ENCODE results near the gene ZNF3. TPM values are rescaled to one million over a fixed set of nuclear protein-coding genes. Genes with fewer than 3 reads are reported as not detected.

Gene ZNF3
- total RNA-seq, 2 donors from 2014 or later, result 32.8 to 39.9 TPM

DNA sequence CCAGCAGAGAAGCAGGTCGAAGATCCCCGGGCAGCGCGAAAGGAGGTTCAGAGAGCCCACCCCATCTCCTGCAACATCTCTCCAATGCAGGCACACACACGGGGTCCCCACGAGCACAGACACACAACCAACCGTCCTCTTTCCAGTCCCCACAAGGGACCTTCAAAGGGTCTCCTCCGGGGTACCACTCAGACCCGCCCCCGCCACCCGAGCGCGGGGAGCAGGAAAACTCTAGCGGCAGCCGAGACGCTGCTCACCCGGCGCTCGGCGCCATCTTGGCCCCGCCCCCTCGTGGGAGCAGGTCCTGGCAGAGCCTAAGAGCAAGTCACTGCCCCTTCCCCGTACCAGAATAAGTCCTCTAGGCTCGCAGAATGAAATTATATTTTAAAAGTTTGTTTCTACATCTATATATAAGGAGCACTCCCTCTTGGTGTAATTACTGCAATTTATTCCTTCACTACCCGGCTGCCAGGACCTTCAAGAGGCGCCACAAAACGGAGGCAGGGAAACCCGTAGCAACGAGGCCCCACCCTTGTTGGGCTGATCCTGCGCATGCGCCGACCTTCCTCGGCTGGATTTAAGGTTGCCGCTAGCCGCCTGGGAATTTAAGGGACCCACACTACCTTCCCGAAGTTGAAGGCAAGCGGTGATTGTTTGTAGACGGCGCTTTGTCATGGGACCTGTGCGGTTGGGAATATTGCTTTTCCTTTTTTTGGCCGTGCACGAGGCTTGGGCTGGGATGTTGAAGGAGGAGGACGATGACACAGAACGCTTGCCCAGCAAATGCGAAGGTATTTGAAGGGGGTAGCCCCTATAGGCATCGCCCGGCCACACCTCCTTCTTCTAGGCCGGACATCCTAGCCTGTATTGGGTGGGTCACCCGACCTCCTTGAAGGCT, 37.8 kb upstream of the ZNF3 start, which contains the start of the genes CNPY4 and TAF6:
TSS of gene CNPY4 (plus strand) at position 563 of the 898 bp plus-strand sequence. CDS start at position 674, 111 bp downstream.
TSS of gene TAF6 (minus strand) at position 287 of the 898 bp plus-strand sequence. CDS start 5,149 bp downstream, outside the sequence.
- Mint-ChIP-seq H3K4me1 (peaks cover 8% of the 10 kb centered on the region), H3K27me3 (ENCODE audit: insufficient read depth) (no peaks in the 10 kb centered on the region), H3K4me3 (peak within 1 kb of the TSS; percentile 99), H3K9me3 (no peaks in the 10 kb centered on the region), H3K27ac (peak within 1 kb of the TSS; percentile 99), H3K36me3 (ENCODE audit: low read depth) (peaks cover 17% of the 10 kb centered on the region)
- TF ChIP-seq, protein P1, sequence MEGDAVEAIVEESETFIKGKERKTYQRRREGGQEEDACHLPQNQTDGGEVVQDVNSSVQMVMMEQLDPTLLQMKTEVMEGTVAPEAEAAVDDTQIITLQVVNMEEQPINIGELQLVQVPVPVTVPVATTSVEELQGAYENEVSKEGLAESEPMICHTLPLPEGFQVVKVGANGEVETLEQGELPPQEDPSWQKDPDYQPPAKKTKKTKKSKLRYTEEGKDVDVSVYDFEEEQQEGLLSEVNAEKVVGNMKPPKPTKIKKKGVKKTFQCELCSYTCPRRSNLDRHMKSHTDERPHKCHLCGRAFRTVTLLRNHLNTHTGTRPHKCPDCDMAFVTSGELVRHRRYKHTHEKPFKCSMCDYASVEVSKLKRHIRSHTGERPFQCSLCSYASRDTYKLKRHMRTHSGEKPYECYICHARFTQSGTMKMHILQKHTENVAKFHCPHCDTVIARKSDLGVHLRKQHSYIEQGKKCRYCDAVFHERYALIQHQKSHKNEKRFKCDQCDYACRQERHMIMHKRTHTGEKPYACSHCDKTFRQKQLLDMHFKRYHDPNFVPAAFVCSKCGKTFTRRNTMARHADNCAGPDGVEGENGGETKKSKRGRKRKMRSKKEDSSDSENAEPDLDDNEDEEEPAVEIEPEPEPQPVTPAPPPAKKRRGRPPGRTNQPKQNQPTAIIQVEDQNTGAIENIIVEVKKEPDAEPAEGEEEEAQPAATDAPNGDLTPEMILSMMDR (conservative IDR thresholded peaks at IDR 0.05), result no peak
- peak within 1 kb of the TSS; percentile 99 for H3K27ac ChIP-seq (ENCODE audit: low read depth, low read length)
- peaks cover 13% of the 10 kb centered on the region for H3K36me3 ChIP-seq (ENCODE audit: control insufficient read depth, insufficient read depth, low read length)
- peak within 1 kb of the TSS; percentile 95 for H3K4me3 ChIP-seq (ENCODE audit: low read length)
- peak within 1 kb of the TSS; percentile 88 for H3K9ac ChIP-seq (ENCODE audit: extremely low read depth, low read length, poor library complexity, severe bottlenecking)
- peak; percentile 98 for DNase-seq
- 0 to 1% methylated on average over 25 to 47 of the region's 49 CpGs for whole genome bisulfite sequencing, 2 experiments (ENCODE audit: insufficient coverage in 1 of 2, insufficient read length in 1 of 2)
- no peaks in the 10 kb centered on the region for H3K27me3 ChIP-seq (ENCODE audit: control insufficient read depth, insufficient read depth, low read length, poor library complexity, severe bottlenecking)
- H3K9me3 ChIP-seq (ENCODE audit: control insufficient read depth, low read length), result no peaks in the 10 kb centered on the region
- no peaks in the 10 kb centered on the region for H3K4me1 ChIP-seq (ENCODE audit: control insufficient read depth, insufficient read depth, low read length)

DNA sequence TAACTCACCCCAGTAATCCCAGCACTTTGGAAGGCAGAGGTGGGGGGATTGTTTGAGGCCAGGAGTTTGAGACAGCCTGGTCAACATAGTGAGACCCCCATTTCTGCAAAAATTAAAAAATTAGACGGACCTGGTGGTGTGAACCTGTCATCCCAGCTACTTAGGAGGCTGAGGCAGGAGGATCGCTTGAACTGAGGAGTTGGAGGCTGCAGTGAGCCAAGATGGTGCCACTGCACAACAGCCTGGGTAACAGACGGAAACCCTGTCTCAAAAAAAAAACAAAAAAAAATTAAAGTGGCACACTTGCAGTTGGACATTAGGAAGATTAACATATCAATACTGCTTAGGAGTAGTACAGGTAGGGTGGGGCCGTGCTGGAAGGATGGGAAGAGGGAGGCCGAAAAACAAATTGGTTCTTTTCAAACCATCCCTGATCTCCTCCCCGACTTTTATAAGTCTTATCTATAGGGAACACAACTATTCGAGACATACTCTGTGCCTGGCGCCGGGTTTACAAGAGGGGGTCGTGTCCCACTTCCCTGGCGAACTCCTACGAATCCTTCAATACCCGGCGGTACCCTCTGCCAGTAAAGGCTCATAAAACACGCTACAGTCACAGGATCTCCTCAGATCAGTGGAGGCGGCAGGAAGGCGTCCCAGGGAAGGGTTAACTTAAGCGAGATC, 37.0 kb upstream of the ZNF3 start:
- DNase-seq, result no peak
- Histone ChIP-seq H3K4me3 (ENCODE audit: low read length) (peak overlapping the region; percentile 95), H3K9ac (ENCODE audit: extremely low read depth, low read length, poor library complexity, severe bottlenecking) (peak overlapping the region; percentile 88), H3K4me1 (ENCODE audit: control insufficient read depth, insufficient read depth, low read length) (no peaks in the 10 kb centered on the region), H3K36me3 (ENCODE audit: control insufficient read depth, insufficient read depth, low read length) (peaks cover 19% of the 10 kb centered on the region), H3K27me3 (ENCODE audit: control insufficient read depth, insufficient read depth, low read length, poor library complexity, severe bottlenecking) (no peaks in the 10 kb centered on the region), H3K9me3 (ENCODE audit: control insufficient read depth, low read length) (no peaks in the 10 kb centered on the region), H3K27ac (ENCODE audit: low read depth, low read length) (peak overlapping the region; percentile 99)
- Mint-ChIP-seq H3K27ac (peak overlapping the region; percentile 99), H3K36me3 (ENCODE audit: low read depth) (peaks cover 23% of the 10 kb centered on the region), H3K4me3 (peak overlapping the region; percentile 99), H3K9me3 (no peaks in the 10 kb centered on the region), H3K27me3 (ENCODE audit: insufficient read depth) (no peaks in the 10 kb centered on the region), H3K4me1 (peaks cover 8% of the 10 kb centered on the region)
- WGBS, 2 experiments (ENCODE audit: insufficient coverage in 1 of 2, insufficient read length in 1 of 2), result 21 to 22% methylated on average over 9 to 18 of the region's 18 CpGs
- TF ChIP-seq, protein P1 (conservative IDR thresholded peaks at IDR 0.05), result no peak

DNA sequence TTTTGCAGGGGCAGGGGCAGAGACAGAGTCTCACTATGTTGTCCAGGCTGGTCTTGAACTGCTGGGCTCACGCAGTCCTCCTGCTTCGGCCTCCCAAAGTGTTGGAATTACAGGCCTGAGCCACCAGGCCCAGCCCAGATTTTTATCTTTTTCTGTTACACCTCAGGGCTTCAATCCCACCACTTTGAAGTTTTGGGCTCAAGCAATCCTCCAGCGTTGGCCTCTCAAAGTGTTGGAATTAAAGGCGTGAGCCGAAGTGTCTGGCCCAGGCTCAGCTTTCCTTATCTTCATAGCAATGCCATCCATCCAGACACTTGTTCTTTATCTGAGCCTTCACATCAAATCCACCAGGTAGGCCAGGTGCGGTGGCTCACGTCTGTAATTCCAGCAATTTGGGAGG, 33.5 kb upstream of the ZNF3 start:
- Mint-ChIP-seq H3K4me3 (no peak overlapping the region), H3K4me1 (peaks cover 6% of the 10 kb centered on the region), H3K9me3 (no peaks in the 10 kb centered on the region), H3K27me3 (ENCODE audit: insufficient read depth) (no peaks in the 10 kb centered on the region), H3K36me3 (ENCODE audit: low read depth) (peaks cover 50% of the 10 kb centered on the region), H3K27ac (no peak overlapping the region)
- WGBS, 2 experiments (ENCODE audit: insufficient coverage in 1 of 2, insufficient read length in 1 of 2), result 97 to 98% methylated on average over 7 of the region's 7 CpGs
- no peaks in the 10 kb centered on the region for H3K27me3 ChIP-seq (ENCODE audit: control insufficient read depth, insufficient read depth, low read length, poor library complexity, severe bottlenecking)
- no peak for DNase-seq
- H3K36me3 ChIP-seq (ENCODE audit: control insufficient read depth, insufficient read depth, low read length), result peaks cover 35% of the 10 kb centered on the region
- TF ChIP-seq, protein P1 (conservative IDR thresholded peaks at IDR 0.05), result no peak
- no peak overlapping the region for H3K27ac ChIP-seq (ENCODE audit: low read depth, low read length)
- peak overlapping the region; percentile 6 for H3K9ac ChIP-seq (ENCODE audit: extremely low read depth, low read length, poor library complexity, severe bottlenecking)
- H3K4me3 ChIP-seq (ENCODE audit: low read length), result no peak overlapping the region
- no peaks in the 10 kb centered on the region for H3K4me1 ChIP-seq (ENCODE audit: control insufficient read depth, insufficient read depth, low read length)
- no peaks in the 10 kb centered on the region for H3K9me3 ChIP-seq (ENCODE audit: control insufficient read depth, low read length)

All from endodermal cell (in vitro differentiated cells).